ENCODE results near the gene DUSP9. TPM values are rescaled to one million over a fixed set of nuclear protein-coding genes. Genes with fewer than 3 reads are reported as not detected.

DUSP9 gene
- total RNA-seq, 1 experiment from 2014 or later = 0.92 TPM

GRCh38 chrX:153632595-153632946 lies 14.4 kb upstream of the DUSP9 start:
- Histone ChIP-seq H3K4me3 (ENCODE audit: low read depth, low read length, poor library complexity, severe bottlenecking) (no peak overlapping the region), H3K36me3 (ENCODE audit: insufficient read depth, low read length, poor library complexity, severe bottlenecking) (no peaks in the 10 kb centered on the region), H3K4me1 (ENCODE audit: insufficient read depth, low read length, poor library complexity, severe bottlenecking) (no peaks in the 10 kb centered on the region), H3K9me3 (ENCODE audit: low read depth, low read length, poor library complexity, severe bottlenecking) (no peaks in the 10 kb centered on the region), H3K27me3 (replicated peaks; ENCODE audit: insufficient read depth, low read depth, low read length, poor library complexity) (no peaks in the 10 kb centered on the region), H3K27ac (ENCODE audit: low read depth, low read length, poor library complexity, severe bottlenecking) (no peak overlapping the region)
- CTCF ChIA-PET = no interaction called here
- intact Hi-C loops (cut with micrococcal nuclease; ENCODE audit: unreplicated experiment) = no loop called here
- POLR2A ChIA-PET (ENCODE audit: low non-redundant PET) = no interaction called here
- no peak for DNase-seq (ENCODE audit: low spot score)
- TF ChIP-seq EZH2 (IDR thresholded peaks at IDR 0.05; ENCODE audit: borderline replicate concordance, low read depth, low read length, poor library complexity, severe bottlenecking) (no peak), CTCF (conservative IDR thresholded peaks at IDR 0.05; ENCODE audit: low read depth, low read length) (no peak)
- BruUV-seq (replicated peaks) = no TSS peak

GRCh38 chrX:153633048-153633447 lies 14.0 kb upstream of the DUSP9 start:
- H3K36me3 ChIP-seq (ENCODE audit: insufficient read depth, low read length, poor library complexity, severe bottlenecking) = no peaks in the 10 kb centered on the region
- H3K27ac ChIP-seq (ENCODE audit: low read depth, low read length, poor library complexity, severe bottlenecking) = no peak overlapping the region
- intact Hi-C loops (cut with micrococcal nuclease; ENCODE audit: unreplicated experiment) = no loop called here
- no peaks in the 10 kb centered on the region for H3K27me3 ChIP-seq (replicated peaks; ENCODE audit: insufficient read depth, low read depth, low read length, poor library complexity)
- no peak overlapping the region for H3K4me3 ChIP-seq (ENCODE audit: low read depth, low read length, poor library complexity, severe bottlenecking)
- H3K4me1 ChIP-seq (ENCODE audit: insufficient read depth, low read length, poor library complexity, severe bottlenecking) = no peaks in the 10 kb centered on the region
- BruUV-seq (replicated peaks) = no TSS peak
- no peaks in the 10 kb centered on the region for H3K9me3 ChIP-seq (ENCODE audit: low read depth, low read length, poor library complexity, severe bottlenecking)
- TF ChIP-seq CTCF (conservative IDR thresholded peaks at IDR 0.05; ENCODE audit: low read depth, low read length) (no peak), EZH2 (IDR thresholded peaks at IDR 0.05; ENCODE audit: borderline replicate concordance, low read depth, low read length, poor library complexity, severe bottlenecking) (no peak)
- POLR2A ChIA-PET (ENCODE audit: low non-redundant PET) = no interaction called here
- no peak for DNase-seq (ENCODE audit: low spot score)
- CTCF ChIA-PET = no interaction called here

GRCh38 chrX:153633607-153634180 lies 13.3 kb upstream of the DUSP9 start:
- ChIA-PET CTCF (no interaction called here), POLR2A (ENCODE audit: low non-redundant PET) (no interaction called here)
- Histone ChIP-seq H3K9me3 (ENCODE audit: low read depth, low read length, poor library complexity, severe bottlenecking) (no peaks in the 10 kb centered on the region), H3K36me3 (ENCODE audit: insufficient read depth, low read length, poor library complexity, severe bottlenecking) (no peaks in the 10 kb centered on the region), H3K27ac (ENCODE audit: low read depth, low read length, poor library complexity, severe bottlenecking) (no peak overlapping the region), H3K27me3 (replicated peaks; ENCODE audit: insufficient read depth, low read depth, low read length, poor library complexity) (no peaks in the 10 kb centered on the region), H3K4me1 (ENCODE audit: insufficient read depth, low read length, poor library complexity, severe bottlenecking) (no peaks in the 10 kb centered on the region), H3K4me3 (ENCODE audit: low read depth, low read length, poor library complexity, severe bottlenecking) (no peak overlapping the region)
- intact Hi-C loops (cut with micrococcal nuclease; ENCODE audit: unreplicated experiment) = no loop called here
- TF ChIP-seq CTCF (conservative IDR thresholded peaks at IDR 0.05; ENCODE audit: low read depth, low read length) (no peak), EZH2 (IDR thresholded peaks at IDR 0.05; ENCODE audit: borderline replicate concordance, low read depth, low read length, poor library complexity, severe bottlenecking) (no peak)
- no TSS peak for BruUV-seq (replicated peaks)
- no peak for DNase-seq (ENCODE audit: low spot score)

All from A673 (cell line).